Measurements from ENCODE around the gene SDK2. TPM values are rescaled to one million over a fixed set of nuclear protein-coding genes. Genes with fewer than 3 reads are reported as not detected.

The SDK2 gene
- total and polyA plus RNA-seq, 2 of the 4 experiments (the other 2 are of a cell fraction): under 0.01 to 0.03 TPM

- H3K14ac ChIP-seq (replicated peaks; ENCODE audit: low read depth, low read length): no peak overlapping the region
- H3K36me3 ChIP-seq (ENCODE audit: control insufficient read depth, insufficient read depth, low read length): no peaks in the 10 kb centered on the region
- no peak overlapping the region for H4K5ac ChIP-seq (ENCODE audit: low read depth, low read length)
- dilution Hi-C loops (cut with HindIII; ENCODE audit: low sequenced_read_pairs, unreplicated experiment): no loop called here
- BruUV-seq (replicated peaks): no TSS peak
- no peak overlapping the region for H3K56ac ChIP-seq (ENCODE audit: extremely low read depth, insufficient read depth, low read length)
- no peak overlapping the region for H4K91ac ChIP-seq (ENCODE audit: insufficient read depth, low read depth, low read length)
- no peaks in the 10 kb centered on the region; the same call in 1 of the 2 replicates for H4K20me1 ChIP-seq (ENCODE audit: insufficient read depth, low read length)
- no peak overlapping the region for H2BK120ac ChIP-seq (ENCODE audit: low read depth, low read length)
- H3K4me2 ChIP-seq (ENCODE audit: low read depth, low read length): no peak overlapping the region
- WGBS, 2 experiments (ENCODE audit: extremely low coverage in 2 of 2, insufficient read length in 1 of 2): 13% methylated on average over 6 of the region's 23 CpGs; no CpG with 5 or more reads in 1 of the 2 experiments
- ATAC-seq (ENCODE audit: low read depth) (no peak), DNase-seq (no peak)
- no peak overlapping the region for H2BK20ac ChIP-seq (ENCODE audit: low read depth, low read length)
- H3K79me1 ChIP-seq (ENCODE audit: low read depth in 1 of 2, low read length in 2 of 2): no peaks in the 10 kb centered on the region
- H2AK9ac ChIP-seq (replicated peaks; ENCODE audit: low read depth, low read length, poor library complexity): no peak overlapping the region
- POLR2A ChIA-PET (ENCODE audit: unreplicated experiment): no interaction called here
- H3K27ac ChIP-seq (ENCODE audit: insufficient read depth, low read length): no peak overlapping the region
- in situ Hi-C loops (cut with MboI; ENCODE audit: low sequenced_read_pairs): loop anchor here (25.0 kb wide), 2 partner anchors 99 to 374 kb away; no protein-coding TSS in a partner anchor
- H3K9me1 ChIP-seq (ENCODE audit: insufficient read depth, low read length): no peaks in the 10 kb centered on the region
- H3K9me3 ChIP-seq (ENCODE audit: control insufficient read depth, insufficient read depth, low read length): peaks cover 4% of the 10 kb centered on the region
- no peaks in the 10 kb centered on the region for H3K27me3 ChIP-seq (ENCODE audit: control insufficient read depth, insufficient read depth, low read length)
- H3K4ac ChIP-seq (ENCODE audit: low read depth, low read length): no peak overlapping the region
- no peak overlapping the region for H3K23ac ChIP-seq (ENCODE audit: low read depth, low read length)
- H4K8ac ChIP-seq (ENCODE audit: low read depth in 2 of 2, low read length in 2 of 2): no peak overlapping the region
- H3K4me3 ChIP-seq (ENCODE audit: insufficient read depth, low read depth, low read length): no peak overlapping the region
- intact Hi-C loops (cut with micrococcal nuclease): no loop called here
- CTCF ChIA-PET: no interaction called here
- no peak overlapping the region for H2AK5ac ChIP-seq (ENCODE audit: low read depth, low read length)
- no peak overlapping the region for H3K9ac ChIP-seq (ENCODE audit: low read depth, low read length)
- no peak overlapping the region for H3K18ac ChIP-seq (ENCODE audit: low read depth, low read length)
- no peaks in the 10 kb centered on the region for H3K4me1 ChIP-seq (ENCODE audit: control insufficient read depth, insufficient read depth, low read length)
- no peak overlapping the region for H2BK5ac ChIP-seq (ENCODE audit: low read depth, low read length, poor library complexity, severe bottlenecking)
- H2AFZ ChIP-seq (replicated peaks; ENCODE audit: low read length, poor library complexity): no peak overlapping the region
- no peak overlapping the region for H2BK15ac ChIP-seq (ENCODE audit: low read depth, low read length)
- TF ChIP-seq RCOR1 (IDR thresholded peaks at IDR 0.05; ENCODE audit: insufficient replicate concordance, low read length) (no peak), USF2 (IDR thresholded peaks at IDR 0.05; ENCODE audit: low read depth, low read length) (no peak), CHD1 (IDR thresholded peaks at IDR 0.05; ENCODE audit: low read depth, low read length) (no peak), MAFK (IDR thresholded peaks at IDR 0.05; ENCODE audit: low read depth, low read length) (no peak), MXI1 (IDR thresholded peaks at IDR 0.05; ENCODE audit: borderline replicate concordance, low read depth, low read length) (no peak), NFE2L2 (IDR thresholded peaks at IDR 0.05; ENCODE audit: low read depth, low read length) (no peak), CEBPB (IDR thresholded peaks at IDR 0.05; ENCODE audit: low read depth, low read length) (no peak), RFX5 (IDR thresholded peaks at IDR 0.05; ENCODE audit: low read depth, low read length) (no peak), SMC3 (IDR thresholded peaks at IDR 0.05; ENCODE audit: low read depth, low read length) (no peak), MAZ (IDR thresholded peaks at IDR 0.05; ENCODE audit: borderline replicate concordance, low read depth, low read length) (no peak), FOS (IDR thresholded peaks at IDR 0.05; ENCODE audit: low read depth, low read length) (no peak), RAD21 (IDR thresholded peaks at IDR 0.05; ENCODE audit: low read length) (no peak)
- TF ChIP-seq, protein P1, sequence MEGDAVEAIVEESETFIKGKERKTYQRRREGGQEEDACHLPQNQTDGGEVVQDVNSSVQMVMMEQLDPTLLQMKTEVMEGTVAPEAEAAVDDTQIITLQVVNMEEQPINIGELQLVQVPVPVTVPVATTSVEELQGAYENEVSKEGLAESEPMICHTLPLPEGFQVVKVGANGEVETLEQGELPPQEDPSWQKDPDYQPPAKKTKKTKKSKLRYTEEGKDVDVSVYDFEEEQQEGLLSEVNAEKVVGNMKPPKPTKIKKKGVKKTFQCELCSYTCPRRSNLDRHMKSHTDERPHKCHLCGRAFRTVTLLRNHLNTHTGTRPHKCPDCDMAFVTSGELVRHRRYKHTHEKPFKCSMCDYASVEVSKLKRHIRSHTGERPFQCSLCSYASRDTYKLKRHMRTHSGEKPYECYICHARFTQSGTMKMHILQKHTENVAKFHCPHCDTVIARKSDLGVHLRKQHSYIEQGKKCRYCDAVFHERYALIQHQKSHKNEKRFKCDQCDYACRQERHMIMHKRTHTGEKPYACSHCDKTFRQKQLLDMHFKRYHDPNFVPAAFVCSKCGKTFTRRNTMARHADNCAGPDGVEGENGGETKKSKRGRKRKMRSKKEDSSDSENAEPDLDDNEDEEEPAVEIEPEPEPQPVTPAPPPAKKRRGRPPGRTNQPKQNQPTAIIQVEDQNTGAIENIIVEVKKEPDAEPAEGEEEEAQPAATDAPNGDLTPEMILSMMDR (conservative IDR thresholded peaks at IDR 0.05; ENCODE audit: low read depth, low read length): no peak
- TF ChIP-seq, protein P2, sequence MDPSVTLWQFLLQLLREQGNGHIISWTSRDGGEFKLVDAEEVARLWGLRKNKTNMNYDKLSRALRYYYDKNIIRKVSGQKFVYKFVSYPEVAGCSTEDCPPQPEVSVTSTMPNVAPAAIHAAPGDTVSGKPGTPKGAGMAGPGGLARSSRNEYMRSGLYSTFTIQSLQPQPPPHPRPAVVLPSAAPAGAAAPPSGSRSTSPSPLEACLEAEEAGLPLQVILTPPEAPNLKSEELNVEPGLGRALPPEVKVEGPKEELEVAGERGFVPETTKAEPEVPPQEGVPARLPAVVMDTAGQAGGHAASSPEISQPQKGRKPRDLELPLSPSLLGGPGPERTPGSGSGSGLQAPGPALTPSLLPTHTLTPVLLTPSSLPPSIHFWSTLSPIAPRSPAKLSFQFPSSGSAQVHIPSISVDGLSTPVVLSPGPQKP (IDR thresholded peaks at IDR 0.05; ENCODE audit: borderline replicate concordance, low read depth, low read length): no peak
Measured at GRCh38 chr17:73613271-73614233, 30.7 kb downstream of the SDK2 start.
